Measurements from ENCODE around the gene AQP12B.

DNA sequence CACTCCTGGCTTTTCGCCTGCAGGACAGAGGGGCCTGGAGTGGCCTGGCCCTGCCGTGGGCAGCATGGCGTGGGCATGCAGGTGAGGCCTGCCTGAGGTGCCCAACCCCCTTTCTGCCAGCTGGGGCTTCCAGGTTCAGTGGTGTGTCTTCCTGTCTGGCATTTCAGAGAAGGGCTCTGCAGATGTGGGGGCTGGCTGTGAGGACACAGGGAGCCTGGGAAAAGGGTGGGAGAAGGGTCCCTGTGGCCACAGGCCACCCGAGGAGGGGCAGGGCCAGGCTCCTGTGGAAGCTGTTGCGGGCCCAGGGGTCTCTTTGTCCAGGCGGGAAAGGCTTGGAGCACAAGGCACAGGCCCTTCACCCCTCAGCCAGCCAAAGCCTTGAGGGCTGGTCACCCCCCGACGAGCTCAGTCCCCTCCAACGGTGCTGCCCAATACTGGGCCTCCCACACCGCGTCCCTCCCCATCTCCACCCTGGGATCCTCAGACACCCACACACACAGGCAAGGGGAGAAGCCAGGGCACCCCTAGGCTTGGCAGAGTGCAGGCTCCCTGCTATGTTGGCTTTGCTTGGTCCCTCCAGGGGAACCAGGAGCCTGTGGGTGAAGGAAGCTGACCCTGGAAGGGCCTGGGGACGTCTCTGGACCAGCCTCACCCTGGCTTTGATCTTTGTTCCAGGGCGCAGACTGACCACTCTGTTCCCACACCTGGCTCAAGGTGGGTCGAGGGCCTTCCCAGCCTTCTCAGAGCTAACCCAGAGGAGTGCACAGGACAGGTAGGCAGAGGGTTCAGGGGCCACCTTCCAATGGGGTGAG lies 5.3 kb upstream of the AQP12B start:
- TF ChIP-seq SP1 (IDR thresholded peaks at IDR 0.05) (no peak), EGR1 (IDR thresholded peaks at IDR 0.05; ENCODE audit: low read depth in 2 of 2) (no peak), TAF1 (conservative IDR thresholded peaks at IDR 0.05) (no peak), NR2F2 (IDR thresholded peaks at IDR 0.05) (no peak), CTCF (IDR thresholded peaks at IDR 0.05; ENCODE audit: low read depth, low read length, missing input control) (no peak), REST (IDR thresholded peaks at IDR 0.05) (no peak), MAX (IDR thresholded peaks at IDR 0.05) (no peak), HNF4A (conservative IDR thresholded peaks at IDR 0.05) (no peak), FOXA2 (IDR thresholded peaks at IDR 0.05) (no peak), GABPA (IDR thresholded peaks at IDR 0.05 in 1 of 2, conservative IDR thresholded peaks at IDR 0.05 in 1 of 2) (no peak), YY1 (IDR thresholded peaks at IDR 0.05) (no peak), JUND (IDR thresholded peaks at IDR 0.05) (no peak)
- TF ChIP-seq, protein P1, sequence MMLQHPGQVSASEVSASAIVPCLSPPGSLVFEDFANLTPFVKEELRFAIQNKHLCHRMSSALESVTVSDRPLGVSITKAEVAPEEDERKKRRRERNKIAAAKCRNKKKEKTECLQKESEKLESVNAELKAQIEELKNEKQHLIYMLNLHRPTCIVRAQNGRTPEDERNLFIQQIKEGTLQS (IDR thresholded peaks at IDR 0.05): no peak

Data from liver (tissue), 3 donors.